ENCODE measurements around the gene GCK. TPM values are rescaled to one million over a fixed set of nuclear protein-coding genes. Genes with fewer than 3 reads are reported as not detected.

Gene GCK
- total and polyA plus RNA-seq, 4 donors, result 0.09 to 12.7 (median 0.44) TPM

GRCh38 chr7:44167920-44168319, 21.3 kb downstream of the GCK start (continued):
- TF ChIP-seq NR2F2 (IDR thresholded peaks at IDR 0.05) (no peak), HNF4G (IDR thresholded peaks at IDR 0.05) (no peak), RAD21 (IDR thresholded peaks at IDR 0.05) (no peak), SP1 (IDR thresholded peaks at IDR 0.05) (no peak), EGR1 (IDR thresholded peaks at IDR 0.05; ENCODE audit: low read depth in 2 of 2) (no peak), TAF1 (conservative IDR thresholded peaks at IDR 0.05) (no peak), RXRA (IDR thresholded peaks at IDR 0.05) (no peak)

GRCh38 chr7:44163591-44163990, 25.6 kb downstream of the GCK start:
- Histone ChIP-seq H3K27ac (ENCODE audit: low read depth in 1 of 2, low read length in 2 of 2) (no peak overlapping the region), H3K27me3 (ENCODE audit: control insufficient read depth in 4 of 4, insufficient read depth in 4 of 4, low read length in 3 of 4) (no peaks in the 10 kb centered on the region), H3K9me3 (ENCODE audit: control insufficient read depth in 4 of 4, low read length in 3 of 4) (no peaks in the 10 kb centered on the region), H3K4me1 (ENCODE audit: control insufficient read depth in 4 of 4, insufficient read depth in 4 of 4, low read length in 3 of 4) (peaks cover 23 to 53% (median 47%) of the 10 kb centered on the region in 4 donors), H3K4me3 (ENCODE audit: low read depth in 1 of 3, low read length in 3 of 3) (no peak overlapping the region), H3K9ac (ENCODE audit: low read depth in 1 of 2, low read length in 2 of 2) (no peak overlapping the region), H3K36me3 (ENCODE audit: control insufficient read depth in 4 of 4, insufficient read depth in 3 of 4, low read depth in 1 of 4, low read length in 3 of 4) (no peaks in the 10 kb centered on the region)
- TF ChIP-seq GABPA (IDR thresholded peaks at IDR 0.05 in 1 of 2, conservative IDR thresholded peaks at IDR 0.05 in 1 of 2), result no peak
- no peak for TF ChIP-seq ATF3 (IDR thresholded peaks at IDR 0.05)
- no peak for TF ChIP-seq REST (IDR thresholded peaks at IDR 0.05)
- no peak for TF ChIP-seq ZBTB33 (IDR thresholded peaks at IDR 0.05)
- no peak for TF ChIP-seq EGR1 (IDR thresholded peaks at IDR 0.05; ENCODE audit: low read depth in 2 of 2)
- TF ChIP-seq CTCF (IDR thresholded peaks at IDR 0.05; ENCODE audit: low read depth, low read length, missing input control), result no peak
- TF ChIP-seq RXRA (IDR thresholded peaks at IDR 0.05), result no peak
- TF ChIP-seq FOXA2 (IDR thresholded peaks at IDR 0.05), result no peak
- no peak for TF ChIP-seq HNF4A (conservative IDR thresholded peaks at IDR 0.05)
- TF ChIP-seq JUND (IDR thresholded peaks at IDR 0.05), result no peak
- TF ChIP-seq TAF1 (conservative IDR thresholded peaks at IDR 0.05), result no peak
- TF ChIP-seq NR2F2 (IDR thresholded peaks at IDR 0.05), result no peak
- TF ChIP-seq HNF4G (IDR thresholded peaks at IDR 0.05), result no peak
- no peak for TF ChIP-seq RAD21 (IDR thresholded peaks at IDR 0.05)
- TF ChIP-seq SP1 (IDR thresholded peaks at IDR 0.05), result no peak
- no peak for TF ChIP-seq MAX (IDR thresholded peaks at IDR 0.05)
- no peak for TF ChIP-seq YY1 (IDR thresholded peaks at IDR 0.05)
- 77% methylated on average over 1 of the region's 1 CpG for WGBS
- DNase-seq (ENCODE audit: low spot score), result no peak
